ENCODE data around the gene LIMS3.
"Not testable (repeated sequence)": the region's sequence is repeated elsewhere in the genome, so short reads cannot be mapped to it uniquely, and the experiment has no call there.

The LIMS3 gene, protein sequence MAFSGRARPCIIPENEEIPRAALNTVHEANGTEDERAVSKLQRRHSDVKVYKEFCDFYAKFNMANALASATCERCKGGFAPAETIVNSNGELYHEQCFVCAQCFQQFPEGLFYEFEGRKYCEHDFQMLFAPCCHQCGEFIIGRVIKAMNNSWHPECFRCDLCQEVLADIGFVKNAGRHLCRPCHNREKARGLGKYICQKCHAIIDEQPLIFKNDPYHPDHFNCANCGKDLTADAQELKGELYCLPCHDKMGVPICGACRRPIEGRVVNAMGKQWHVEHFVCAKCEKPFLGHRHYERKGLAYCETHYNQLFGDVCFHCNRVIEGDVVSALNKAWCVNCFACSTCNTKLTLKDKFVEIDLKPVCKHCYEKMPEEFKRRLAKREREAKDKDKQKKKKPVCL

DNA sequence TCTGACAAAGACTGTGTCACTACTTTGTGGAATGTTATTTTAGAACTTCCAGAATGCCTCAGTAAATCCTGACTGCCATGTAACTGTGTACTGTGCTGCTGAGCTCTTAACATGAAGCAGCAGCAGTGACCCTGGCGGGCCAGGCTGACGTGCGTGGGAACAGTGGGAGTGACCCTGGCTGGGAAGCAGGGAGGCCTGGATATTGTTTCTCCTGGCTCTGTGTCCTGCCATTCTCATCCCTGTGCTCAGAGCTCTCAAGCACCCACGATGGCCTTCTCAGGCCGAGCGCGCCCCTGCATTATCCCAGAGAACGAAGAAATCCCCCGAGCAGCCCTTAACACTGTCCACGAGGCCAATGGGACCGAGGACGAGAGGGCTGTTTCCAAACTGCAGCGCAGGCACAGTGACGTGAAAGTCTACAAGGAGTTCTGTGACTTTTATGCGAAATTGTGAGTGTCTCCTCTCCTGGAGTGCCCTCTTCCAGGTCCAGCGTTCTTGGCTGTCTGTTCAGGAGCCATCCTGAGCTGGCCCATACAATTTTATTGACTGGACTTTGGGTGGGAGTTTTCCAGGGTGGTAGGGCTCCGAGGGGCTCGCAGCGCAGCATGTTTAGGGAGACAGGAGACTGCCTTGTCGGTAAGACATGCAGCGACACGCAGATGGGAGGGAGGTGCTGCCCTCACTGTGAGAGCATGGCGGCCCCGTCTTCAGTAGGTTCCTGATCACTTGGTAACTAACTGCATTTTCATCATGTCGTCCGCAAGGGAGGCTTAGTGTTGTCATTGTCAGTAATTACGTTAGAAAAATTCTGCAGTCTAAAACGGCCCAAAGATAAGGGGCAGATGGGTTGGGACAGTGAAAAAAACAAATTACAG, at the start of gene LIMS3:
TSS of gene LIMS3 (plus strand) at position 227 of the 875 bp plus-strand sequence. CDS start at position 268, 41 bp downstream.
- FAIRE-seq: not testable (repeated sequence)

DNA sequence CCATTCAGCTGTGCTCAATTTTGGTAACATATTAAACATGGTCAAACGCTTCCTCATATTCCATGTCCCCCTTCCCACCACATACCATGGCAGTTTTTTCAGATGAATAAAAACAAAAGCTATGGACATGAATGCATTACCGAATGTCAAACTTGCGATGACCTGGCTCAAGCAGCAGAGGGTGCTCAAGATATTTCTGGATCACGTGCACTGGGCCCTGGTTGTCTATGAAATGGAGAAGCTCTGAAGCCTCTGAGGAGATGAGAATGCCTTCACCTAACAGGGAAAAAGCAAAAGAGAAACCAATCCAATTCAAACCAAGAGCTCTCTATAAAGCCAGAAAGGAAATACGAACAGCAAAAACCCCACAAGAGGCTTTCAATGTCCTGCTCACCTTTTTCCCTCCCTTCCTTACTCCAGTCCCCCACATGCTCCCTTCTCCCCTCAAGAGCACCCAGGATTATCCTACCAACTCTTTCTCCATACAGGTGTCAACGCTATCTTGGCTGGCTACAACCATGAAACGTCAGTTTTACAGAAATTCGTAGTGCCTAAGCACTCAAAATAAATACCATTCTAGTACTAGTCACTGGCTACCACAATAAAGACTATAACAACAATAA, 27.2 kb upstream of the LIMS3 start:
- not testable (repeated sequence) for FAIRE-seq

DNA sequence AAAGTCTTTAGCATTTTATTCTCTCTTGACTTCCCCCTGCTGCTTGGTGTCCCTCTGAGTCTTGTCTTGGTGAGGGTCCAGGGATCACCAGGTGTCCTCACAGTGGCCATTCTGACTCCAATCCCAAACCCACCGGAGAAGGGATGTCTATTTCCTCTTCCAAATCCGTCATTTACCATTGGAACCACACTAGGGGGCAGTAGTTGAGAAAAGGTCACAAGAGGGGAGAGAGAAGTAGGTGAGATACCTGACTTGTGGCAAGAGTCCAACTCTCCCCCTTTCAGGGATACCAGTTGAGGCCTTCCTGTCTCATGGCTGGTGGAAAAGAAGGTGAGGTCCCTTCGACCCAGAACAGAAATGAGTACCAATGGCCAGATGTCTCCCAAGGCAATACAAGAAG, 21.9 kb upstream of the LIMS3 start:
- not testable (repeated sequence) for FAIRE-seq

DNA sequence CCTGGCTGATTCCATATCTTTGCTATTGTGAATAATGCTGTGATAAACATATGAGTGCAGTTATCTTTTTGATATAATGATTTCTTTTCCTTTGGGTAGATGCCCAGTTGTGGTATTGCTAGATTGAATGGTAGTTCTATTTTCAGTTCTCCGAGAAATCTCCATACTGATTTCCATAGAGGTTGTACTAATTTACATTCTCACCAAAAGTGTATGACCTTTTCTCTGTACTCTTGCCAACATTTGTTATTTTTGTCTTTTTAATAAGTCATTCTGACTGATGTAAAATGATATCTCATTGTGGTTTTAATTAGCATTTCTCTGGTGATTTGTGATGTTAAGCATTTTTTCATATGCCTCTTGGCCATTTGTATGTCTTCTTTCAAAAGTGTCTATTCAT, 16.4 kb upstream of the LIMS3 start:
- FAIRE-seq: peak; percentile 75

DNA sequence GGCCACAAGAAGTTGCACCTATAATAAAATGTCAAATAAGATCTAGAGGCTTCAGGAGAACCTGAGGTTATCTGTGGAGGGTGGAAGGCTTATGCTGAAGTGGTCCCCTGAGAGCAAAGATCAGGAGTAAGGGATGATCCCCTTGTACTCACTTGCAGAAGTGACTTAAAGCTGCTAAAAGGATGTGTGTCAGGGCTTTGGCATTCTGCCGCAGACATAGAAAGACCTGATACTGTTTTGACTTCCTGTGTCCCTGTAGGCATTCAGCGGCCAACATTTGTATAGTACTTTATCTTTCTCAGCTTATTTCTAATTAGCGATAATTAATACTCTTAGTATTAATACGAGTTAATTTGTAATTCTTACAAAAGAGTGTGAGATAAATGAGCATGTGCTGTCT, 10.1 kb upstream of the LIMS3 start:
- not testable (repeated sequence) for FAIRE-seq

DNA sequence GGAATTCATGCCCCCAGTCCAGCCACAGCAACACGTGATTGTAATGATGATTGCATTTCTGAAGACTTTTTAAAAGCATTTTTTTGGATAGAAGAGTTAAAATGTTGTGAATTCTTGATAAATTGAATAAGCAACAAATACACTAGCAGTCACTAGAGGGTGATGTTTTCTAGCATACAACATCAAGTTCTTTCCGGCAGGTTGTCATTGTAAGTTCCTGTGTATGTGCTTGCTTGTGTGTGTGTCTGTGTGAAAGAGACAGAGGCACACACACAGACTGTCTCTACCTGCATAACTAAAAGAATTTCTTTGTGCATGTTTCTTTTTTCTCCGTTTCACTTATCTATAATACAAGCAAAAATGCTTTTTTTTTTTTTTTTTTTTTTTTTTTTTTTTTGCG, 8.6 kb upstream of the LIMS3 start:
- not testable (repeated sequence) for FAIRE-seq

DNA sequence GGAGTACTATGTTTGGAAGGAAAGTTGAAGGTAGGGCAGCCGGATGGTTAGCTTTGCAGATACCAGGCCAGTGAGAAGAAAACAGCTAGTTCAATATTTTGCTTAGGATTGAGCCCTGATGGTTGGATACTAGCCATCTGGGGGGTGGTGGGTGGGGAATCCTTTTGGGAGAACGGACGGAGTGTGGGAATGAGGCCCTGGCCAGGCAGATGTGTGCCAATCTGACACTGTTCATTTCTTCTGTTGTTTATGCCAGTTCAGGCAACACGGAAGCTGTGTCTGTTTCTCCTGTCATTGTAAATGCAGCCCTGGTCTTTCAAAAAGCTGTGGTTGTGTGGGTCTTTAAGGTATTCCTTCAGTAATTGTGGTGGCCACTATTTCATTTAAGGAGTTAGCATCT, 7.5 kb upstream of the LIMS3 start:
- FAIRE-seq: not testable (repeated sequence)

DNA sequence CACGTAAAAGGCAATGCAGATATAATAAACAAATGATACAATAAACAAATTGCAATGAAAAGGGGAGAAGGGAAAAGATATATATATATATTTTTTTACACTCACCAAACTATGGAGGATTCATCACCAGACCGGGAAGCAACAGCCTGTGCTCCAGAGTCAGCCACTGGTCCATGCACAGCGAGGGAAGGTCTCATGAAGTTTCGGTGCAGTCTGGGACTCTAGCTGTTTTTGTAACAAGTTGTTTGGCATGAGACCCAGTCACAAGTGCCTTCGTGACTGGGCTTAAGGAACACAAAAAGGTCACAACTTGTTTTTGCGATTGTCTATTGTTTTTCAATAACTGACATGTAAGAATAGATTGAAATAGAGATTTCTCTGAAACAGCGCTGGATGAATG, 4.8 kb upstream of the LIMS3 start:
- FAIRE-seq: not testable (repeated sequence)

DNA sequence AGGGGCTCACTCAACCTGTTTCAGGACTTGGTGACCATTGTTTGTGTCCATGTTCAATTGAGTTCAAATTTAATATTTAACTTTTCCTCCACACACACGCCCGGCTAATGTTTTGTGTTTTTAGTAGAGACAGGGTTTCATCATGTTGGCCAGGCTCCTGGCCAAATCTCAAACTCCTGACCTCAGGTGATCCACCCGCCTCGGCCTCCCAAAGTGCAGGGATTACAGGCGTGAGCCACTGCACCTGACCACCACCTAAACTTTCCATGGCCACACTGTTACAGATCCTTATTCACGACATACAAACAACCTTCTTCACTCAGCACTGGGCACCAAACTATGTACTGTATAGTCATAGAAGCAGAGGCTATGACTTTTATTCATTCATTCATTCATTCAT, 4.3 kb upstream of the LIMS3 start:
- not testable (repeated sequence) for FAIRE-seq

DNA sequence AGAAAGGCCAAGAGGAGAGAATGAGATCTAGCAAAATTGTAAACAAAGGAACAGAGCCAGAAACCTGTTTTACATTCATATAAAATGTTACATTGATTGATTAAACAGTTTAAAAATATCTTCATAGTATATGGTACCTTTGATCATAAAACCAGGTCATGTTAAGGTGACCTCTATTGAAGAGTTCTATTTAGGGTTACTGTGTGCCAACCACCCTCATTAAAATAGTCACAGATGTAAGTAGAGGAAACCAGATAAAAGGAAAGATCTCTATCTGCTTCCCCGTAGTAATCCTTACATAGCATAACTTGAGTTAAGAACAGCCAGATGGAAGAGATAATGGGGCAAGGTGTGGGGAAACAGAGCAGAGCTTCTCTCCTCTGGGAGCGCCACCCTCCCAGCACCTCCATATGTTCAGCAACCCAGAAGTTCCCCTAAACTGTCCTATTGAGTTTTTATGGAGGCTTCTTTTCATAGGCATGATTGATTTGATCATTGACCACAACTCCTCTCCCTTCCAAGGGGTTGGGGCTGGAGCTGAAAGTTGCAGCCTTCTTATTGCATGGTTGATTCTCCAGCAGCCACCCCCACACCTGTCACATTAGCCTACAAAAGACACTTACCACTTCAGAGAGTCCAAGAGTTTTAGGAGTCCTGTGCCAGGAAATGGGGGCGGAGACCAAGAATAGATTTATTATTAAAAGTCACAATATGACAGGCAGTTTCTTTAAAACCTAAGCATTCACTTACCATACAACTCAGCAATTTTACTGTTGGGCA, 3.2 kb upstream of the LIMS3 start:
- not testable (repeated sequence) for FAIRE-seq

DNA sequence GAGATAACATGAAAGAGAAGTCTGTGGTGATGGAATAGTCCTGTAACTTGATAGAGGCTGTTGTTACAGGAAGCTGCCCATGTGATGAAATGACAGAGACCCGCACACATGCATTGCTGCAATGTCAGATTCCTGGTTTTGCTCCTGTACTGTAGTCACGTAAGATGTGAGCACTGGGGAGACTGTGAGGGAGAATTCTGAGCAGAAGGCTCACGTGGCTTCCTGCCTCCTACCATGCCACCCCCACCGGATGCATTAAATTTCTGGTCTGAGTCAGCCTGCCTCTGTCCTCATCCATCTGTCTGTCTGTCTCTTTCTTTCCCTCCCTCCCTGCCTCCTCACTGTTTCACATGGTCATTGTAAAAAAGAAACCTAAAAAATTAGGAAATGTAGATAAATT, 2.3 kb upstream of the LIMS3 start:
- not testable (repeated sequence) for FAIRE-seq

DNA sequence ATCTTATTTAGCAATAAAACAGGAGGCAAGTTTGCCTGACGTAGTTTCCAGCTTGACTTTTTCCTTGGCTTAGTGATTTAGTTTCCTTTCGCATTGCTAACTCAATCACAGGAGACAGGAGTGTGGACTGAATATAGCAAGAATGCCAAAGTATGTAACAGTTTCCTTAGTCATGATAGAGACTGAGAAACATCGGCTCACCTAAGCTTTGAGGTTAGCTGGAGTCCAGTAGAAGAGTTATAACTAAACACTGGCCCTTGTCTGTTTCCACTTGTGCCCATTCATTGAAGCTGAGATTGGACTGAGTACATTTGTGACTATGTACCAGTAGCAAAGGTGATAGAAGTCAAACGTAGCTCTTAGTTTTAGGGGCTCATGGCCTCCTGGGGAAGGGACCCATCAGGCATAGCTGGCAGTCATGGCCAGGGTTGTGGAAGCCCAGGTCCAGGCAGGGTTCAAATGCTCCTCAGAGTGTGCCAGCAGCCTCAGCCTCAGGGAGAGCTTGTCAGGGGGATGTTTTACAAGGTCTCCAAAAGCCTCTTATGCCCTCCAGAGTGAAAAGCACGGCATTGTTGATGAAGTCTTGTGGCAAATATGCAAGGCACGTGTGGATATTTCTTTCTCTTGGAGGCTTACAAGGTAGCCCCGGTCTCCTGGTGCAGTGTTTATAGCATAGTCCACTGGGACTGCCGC, 573 bp upstream of the LIMS3 start:
- FAIRE-seq: not testable (repeated sequence)

DNA sequence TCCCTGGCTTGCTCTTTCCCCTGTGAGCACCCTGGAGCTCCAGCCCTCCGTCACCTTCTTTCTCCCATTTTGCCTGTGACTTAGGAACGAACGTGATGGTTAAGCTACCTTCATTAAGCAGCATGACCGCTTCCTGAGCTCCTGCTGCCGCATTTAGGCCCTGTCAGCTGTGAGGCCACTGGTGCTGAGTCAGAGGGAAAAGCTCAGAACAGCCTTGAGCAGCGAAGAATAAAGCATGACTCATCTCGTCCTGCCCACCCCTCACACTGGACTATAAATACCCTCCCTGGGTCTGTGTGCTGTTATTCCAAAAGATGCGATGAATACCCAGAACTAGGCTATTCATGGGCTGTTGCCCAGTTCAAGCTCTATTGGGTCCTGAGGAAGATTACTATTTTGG, 7.3 kb downstream of the LIMS3 start:
- FAIRE-seq: not testable (repeated sequence)

DNA sequence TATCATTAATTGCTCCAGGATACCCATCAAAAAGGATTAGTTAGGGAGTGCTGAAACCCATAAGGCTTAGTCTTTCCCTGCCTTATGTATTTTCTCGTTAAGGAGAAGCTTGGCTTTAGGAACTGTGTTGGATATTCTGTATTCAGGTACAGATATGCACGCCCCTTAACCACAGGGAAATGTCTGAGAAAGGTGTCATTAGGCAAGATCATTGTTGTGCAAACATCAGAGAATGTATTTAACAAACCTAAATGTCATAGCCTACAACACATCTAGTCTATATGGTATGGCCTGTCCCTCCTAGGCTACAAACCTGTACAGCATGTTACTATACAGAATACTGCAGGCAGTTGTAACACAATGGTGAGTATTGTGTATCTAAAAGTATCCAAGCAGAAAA, 10.1 kb downstream of the LIMS3 start:
- FAIRE-seq: not testable (repeated sequence)

DNA sequence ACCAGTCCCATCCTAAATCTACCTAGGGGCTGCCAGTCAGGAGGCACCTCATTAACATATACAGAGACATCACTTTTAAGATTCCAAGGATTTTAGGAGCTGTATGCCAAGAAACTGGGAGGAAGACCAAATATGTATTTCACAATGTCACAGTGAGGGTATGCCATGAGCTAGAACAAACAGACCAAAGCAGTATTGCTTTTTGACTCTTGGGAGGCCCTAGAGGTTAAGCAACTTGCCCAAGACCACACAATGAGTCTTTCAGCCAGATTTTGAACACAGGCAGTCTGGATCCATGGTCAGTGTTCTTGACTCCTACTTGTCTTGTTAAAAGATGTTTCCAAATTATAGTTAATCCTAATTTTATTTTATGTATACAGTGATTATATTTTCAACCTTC, 12.3 kb downstream of the LIMS3 start:
- FAIRE-seq: not testable (repeated sequence)

DNA sequence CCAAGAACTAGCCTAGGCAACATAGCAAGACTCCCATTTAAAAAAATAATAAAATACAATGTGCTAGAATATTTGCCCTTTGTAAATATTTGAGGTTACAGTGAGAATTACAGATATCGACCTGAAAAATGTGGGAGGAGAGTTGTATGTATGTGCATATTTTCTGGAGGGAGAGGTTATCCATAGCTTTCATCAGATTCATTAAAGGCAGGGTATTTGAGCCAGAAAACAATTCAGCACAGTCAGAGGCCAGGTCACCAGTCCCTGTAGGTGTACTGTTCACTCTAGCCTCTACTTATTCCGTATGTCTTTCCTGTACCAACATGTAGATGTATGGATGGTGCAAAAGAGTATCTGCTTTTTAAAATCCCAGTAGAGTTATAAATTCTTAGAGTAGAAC, 15.4 kb downstream of the LIMS3 start:
- FAIRE-seq: not testable (repeated sequence)

DNA sequence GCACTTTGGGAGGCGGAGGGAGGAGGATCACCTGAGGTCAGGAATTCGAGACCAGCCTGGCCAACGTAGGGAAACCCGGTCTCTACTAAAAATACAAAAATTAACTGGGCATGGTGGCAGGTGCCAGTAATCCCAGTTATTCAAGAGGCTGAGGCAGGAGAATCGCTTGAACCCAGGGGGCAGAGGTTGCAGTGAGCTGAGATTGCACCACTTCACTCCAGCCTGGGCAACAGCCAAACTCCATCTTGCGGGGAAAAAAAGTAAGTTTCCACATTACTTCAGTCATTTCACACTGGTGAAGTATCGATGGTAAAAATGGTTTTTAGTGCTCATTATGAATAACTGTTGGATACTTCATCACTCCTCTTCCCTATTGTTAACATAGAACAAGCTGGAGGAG, 16.1 kb downstream of the LIMS3 start:
- not testable (repeated sequence) for FAIRE-seq

DNA sequence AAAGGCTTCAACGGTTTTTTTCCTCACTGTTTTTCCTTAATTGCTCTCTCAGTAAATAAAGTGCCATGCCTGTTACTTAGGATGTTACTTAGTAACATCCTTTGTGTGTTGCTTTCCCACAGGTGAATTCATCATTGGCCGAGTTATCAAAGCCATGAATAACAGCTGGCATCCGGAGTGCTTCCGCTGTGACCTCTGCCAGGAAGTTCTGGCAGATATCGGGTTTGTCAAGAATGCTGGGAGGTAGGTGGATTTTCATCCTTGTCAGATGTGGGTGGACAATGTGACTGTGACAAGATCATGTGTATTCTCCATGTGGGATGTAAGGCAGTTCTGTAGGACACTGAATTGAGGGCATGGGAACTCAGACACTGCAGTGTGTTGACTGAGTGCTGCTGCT, 17.3 kb downstream of the LIMS3 start:
- FAIRE-seq: not testable (repeated sequence)

DNA sequence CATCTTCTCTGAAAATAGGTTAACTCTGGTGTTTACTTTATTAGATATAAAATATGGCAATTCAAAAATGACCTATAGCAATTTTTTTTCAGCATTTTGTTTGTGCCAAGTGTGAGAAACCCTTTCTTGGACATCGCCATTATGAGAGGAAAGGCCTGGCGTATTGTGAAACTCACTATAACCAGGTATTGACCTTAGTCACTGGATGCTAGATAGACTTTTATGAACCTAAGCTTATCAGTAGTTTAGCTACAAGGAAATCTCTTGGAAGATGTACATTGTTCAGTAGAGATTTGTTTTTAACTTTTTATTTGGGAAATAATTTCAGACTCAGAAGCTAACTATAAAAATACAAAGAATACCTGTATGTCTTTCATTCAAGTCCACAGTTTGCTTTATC, 21.7 kb downstream of the LIMS3 start:
- FAIRE-seq: not testable (repeated sequence)

DNA sequence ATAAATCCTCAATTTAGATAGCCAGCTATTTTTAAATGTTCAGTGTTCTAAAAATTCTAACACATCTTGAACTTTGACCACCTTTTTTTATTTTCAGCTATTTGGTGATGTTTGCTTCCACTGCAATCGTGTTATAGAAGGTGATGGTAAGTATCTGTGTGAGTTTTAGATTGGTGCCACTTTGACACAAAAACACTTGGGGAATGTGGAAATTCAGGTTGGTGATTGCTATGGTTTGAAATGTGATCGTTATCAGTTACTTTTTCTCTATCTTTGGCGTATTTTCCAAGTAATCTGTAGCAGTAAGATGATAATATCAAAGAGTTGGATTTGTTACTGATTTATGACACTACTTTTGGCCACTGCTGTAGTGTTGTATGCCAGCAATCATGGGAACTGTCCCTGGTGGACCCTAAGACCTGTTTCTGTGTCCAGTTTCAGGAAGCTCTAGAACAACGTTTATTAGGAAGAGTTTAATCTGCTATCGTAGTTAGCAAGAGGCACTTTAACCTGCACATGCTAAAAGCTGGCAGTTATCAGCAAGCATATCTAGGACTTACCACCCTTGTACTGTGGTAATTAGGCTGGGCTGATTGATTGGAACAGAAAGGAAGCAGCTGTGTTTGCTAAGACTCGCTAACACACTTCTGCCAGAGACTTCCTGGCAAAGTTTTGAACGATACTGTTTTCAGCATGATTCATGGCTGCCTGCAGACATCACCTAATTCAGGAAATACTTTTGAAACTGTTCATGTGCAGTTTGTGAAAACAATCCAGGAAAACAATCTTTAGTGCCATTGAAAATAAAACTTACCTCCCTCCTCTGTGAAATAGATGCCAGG, 23.3 kb downstream of the LIMS3 start:
- FAIRE-seq: not testable (repeated sequence)

DNA sequence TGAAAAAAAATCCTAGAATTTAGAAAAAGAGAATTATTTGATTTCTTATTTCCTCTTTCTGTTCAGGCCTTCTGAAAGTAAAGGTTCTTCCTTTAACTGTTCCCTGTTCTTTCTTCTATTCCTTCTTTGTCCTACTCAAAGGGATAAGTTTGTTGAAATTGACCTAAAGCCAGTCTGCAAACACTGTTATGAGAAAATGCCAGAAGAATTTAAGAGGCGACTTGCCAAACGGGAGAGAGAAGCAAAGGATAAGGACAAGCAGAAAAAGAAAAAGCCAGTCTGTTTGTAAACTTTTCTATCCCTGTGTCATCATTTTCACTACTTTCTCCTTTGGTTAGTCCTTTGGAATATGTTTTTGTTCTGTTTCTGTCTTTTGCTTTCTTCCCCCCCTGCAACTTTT, 26.0 kb downstream of the LIMS3 start:
- FAIRE-seq: not testable (repeated sequence)

Measured in colon (tissue), 2 donors.